Tibial nerve (tissue), 3 donors: ENCODE data around the gene ST3GAL3.

ENCODE experiments used
- POLR2A ChIP-seq, 2 donors: fragments of 450-650 bp; IDR thresholded peaks; one replicate each; pipeline ENCODE4 v1.6.1; 2017; ENCODE audit warnings: antibody characterized with exemption in 2 of 2, mild to moderate bottlenecking in 2 of 2, moderate library complexity in 2 of 2
- TF ChIP-seq, protein P1 (sequence below), 5 experiments: fragments of 200-600 bp in 3 of 5; fragments of 450-650 bp in 2 of 5; sonication (generic) in 3 of 5; IDR thresholded peaks; one replicate each; pipeline ENCODE4 v1.5.1; 2016 to 2019; ENCODE audit warnings: antibody characterized with exemption in 5 of 5, mild to moderate bottlenecking in 3 of 5, moderate library complexity in 2 of 5

DNA sequence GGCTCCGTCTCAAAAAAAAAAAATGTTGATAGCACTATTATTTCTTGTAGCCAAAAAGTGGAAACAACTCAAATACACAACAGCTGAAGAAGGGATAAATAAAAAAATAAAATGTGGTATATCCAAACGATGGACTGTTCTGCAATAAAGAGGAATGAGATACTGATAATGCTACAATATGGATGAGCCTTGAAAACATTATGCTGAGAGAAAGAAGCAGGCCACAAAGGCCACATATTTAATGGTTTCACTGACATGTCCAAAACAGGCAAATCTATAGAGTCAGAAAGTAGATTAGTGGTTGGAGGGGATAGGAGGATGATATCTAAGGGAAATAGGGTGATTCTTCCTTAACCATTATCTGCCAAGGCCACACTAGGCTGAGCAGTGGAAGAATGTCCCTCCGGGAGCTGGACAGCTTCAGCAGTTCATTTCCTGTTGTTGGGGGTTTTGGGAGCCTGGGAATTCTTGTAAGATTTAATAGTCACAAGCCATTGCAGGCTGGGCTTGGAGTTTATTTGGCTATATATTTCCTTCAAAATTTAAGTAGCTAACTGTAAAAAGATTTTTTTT lies 53.5 kb downstream of the ST3GAL3 start:
- TF ChIP-seq, protein P1, sequence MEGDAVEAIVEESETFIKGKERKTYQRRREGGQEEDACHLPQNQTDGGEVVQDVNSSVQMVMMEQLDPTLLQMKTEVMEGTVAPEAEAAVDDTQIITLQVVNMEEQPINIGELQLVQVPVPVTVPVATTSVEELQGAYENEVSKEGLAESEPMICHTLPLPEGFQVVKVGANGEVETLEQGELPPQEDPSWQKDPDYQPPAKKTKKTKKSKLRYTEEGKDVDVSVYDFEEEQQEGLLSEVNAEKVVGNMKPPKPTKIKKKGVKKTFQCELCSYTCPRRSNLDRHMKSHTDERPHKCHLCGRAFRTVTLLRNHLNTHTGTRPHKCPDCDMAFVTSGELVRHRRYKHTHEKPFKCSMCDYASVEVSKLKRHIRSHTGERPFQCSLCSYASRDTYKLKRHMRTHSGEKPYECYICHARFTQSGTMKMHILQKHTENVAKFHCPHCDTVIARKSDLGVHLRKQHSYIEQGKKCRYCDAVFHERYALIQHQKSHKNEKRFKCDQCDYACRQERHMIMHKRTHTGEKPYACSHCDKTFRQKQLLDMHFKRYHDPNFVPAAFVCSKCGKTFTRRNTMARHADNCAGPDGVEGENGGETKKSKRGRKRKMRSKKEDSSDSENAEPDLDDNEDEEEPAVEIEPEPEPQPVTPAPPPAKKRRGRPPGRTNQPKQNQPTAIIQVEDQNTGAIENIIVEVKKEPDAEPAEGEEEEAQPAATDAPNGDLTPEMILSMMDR (IDR thresholded peaks at IDR 0.05) = no peak
- no peak for TF ChIP-seq POLR2A (IDR thresholded peaks at IDR 0.05)
